ENCODE results near the gene MGRN1.

DNA sequence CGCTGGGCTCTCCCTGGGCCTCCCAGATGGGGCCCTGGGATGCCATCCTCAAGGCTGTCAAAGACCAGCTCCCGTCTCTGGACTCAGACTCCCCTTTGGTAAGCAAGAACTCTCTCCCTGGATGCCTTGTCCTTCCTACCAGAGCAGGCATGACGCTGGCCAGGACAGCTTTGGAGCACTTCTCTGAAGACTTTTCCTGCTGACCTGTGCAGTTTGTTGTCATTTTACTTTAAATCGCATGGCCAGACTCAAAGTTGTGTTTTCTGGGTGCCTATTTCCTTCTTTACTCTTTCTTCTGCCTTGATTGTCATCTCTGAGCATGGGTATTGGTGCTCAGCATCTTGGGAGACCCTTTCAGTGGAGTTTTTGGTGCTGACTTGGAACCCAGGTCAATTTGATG lies 111.9 kb downstream of the MGRN1 start:
- no peak for TF ChIP-seq POLR2A (IDR thresholded peaks at IDR 0.05)
- TF ChIP-seq, protein P1, sequence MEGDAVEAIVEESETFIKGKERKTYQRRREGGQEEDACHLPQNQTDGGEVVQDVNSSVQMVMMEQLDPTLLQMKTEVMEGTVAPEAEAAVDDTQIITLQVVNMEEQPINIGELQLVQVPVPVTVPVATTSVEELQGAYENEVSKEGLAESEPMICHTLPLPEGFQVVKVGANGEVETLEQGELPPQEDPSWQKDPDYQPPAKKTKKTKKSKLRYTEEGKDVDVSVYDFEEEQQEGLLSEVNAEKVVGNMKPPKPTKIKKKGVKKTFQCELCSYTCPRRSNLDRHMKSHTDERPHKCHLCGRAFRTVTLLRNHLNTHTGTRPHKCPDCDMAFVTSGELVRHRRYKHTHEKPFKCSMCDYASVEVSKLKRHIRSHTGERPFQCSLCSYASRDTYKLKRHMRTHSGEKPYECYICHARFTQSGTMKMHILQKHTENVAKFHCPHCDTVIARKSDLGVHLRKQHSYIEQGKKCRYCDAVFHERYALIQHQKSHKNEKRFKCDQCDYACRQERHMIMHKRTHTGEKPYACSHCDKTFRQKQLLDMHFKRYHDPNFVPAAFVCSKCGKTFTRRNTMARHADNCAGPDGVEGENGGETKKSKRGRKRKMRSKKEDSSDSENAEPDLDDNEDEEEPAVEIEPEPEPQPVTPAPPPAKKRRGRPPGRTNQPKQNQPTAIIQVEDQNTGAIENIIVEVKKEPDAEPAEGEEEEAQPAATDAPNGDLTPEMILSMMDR (IDR thresholded peaks at IDR 0.05): no peak
